Spleen (tissue), 7 donors: Measurements from ENCODE around the gene CARS1.

Experiments
- POLR2A ChIP-seq, 3 donors: fragments of 450-650 bp; IDR thresholded peaks; one replicate each; pipeline ENCODE4 v1.5.1; 2017; ENCODE audit warnings: antibody characterized with exemption in 3 of 3, mild to moderate bottlenecking in 1 of 3
- POLR2AphosphoS5 ChIP-seq, 3 donors: sonication (generic); formaldehyde crosslinking; IDR thresholded peaks; one replicate each; pipeline ENCODE4 v1.5.1; 2017; ENCODE audit warnings: antibody characterized with exemption in 3 of 3
- TF ChIP-seq, protein P1 (sequence below), 11 experiments: fragments of 200-600 bp in 7 of 11; fragments of 450-650 bp in 4 of 11; sonication (generic) in 4 of 11; IDR thresholded peaks in 8 of 11; conservative IDR thresholded peaks in 3 of 11; 1 replicate in 7 of 11; 2 replicates in 4 of 11; pipeline versions ENCODE4 v1.4.0 to v1.8.0; 2016 to 2021; ENCODE audit warnings: antibody characterized with exemption in 11 of 11, inconsistent platforms in 4 of 11, mild to moderate bottlenecking in 1 of 11
- donor health status: DM: no; HTN: no; CAD: no; lungs with moderate emphysema.
- donor health status: DM: no; HTN: no; CAD: no.
- donor health status: DM: no; HTN: no; CAD: no.

DNA sequence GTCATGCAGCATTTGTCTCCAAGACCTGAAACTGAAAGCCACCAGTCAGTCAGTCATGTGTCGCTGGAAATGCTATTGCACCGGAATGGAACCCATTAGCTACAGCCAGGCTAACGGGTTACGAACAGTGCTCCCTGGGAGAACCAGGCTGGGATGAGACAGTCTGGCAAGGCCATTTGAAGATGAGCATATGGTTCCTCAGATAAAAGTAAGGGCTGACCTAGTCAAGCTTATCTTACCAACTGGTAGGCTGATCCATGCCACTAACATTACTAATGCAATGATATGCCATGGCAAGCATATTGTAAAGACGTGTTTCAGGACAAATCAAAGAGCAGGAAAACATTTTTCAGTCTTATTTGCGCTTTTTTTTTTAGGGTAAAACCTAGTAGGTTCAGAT lies 93.5 kb downstream of the CARS1 start:
- TF ChIP-seq, protein P1, sequence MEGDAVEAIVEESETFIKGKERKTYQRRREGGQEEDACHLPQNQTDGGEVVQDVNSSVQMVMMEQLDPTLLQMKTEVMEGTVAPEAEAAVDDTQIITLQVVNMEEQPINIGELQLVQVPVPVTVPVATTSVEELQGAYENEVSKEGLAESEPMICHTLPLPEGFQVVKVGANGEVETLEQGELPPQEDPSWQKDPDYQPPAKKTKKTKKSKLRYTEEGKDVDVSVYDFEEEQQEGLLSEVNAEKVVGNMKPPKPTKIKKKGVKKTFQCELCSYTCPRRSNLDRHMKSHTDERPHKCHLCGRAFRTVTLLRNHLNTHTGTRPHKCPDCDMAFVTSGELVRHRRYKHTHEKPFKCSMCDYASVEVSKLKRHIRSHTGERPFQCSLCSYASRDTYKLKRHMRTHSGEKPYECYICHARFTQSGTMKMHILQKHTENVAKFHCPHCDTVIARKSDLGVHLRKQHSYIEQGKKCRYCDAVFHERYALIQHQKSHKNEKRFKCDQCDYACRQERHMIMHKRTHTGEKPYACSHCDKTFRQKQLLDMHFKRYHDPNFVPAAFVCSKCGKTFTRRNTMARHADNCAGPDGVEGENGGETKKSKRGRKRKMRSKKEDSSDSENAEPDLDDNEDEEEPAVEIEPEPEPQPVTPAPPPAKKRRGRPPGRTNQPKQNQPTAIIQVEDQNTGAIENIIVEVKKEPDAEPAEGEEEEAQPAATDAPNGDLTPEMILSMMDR (IDR thresholded peaks at IDR 0.05 in 8 of 11, conservative IDR thresholded peaks at IDR 0.05 in 3 of 11) = no peak
- peak in 1 of 3 donors; percentile 5 for TF ChIP-seq POLR2AphosphoS5 (IDR thresholded peaks at IDR 0.05)
- TF ChIP-seq POLR2A (IDR thresholded peaks at IDR 0.05) = no peak
